ENCODE measurements around the gene CYTH3. TPM values are rescaled to one million over a fixed set of nuclear protein-coding genes. Genes with fewer than 3 reads are reported as not detected.

Gene CYTH3
- total RNA-seq, 1 experiment from 2014 or later, result 16.7 TPM

GRCh38 chr7:6315746-6316145, 43.3 kb upstream of the CYTH3 start (continued):
- no peak for TF ChIP-seq ZBTB33 (IDR thresholded peaks at IDR 0.05; ENCODE audit: extremely low read depth, insufficient replicate concordance, low read length)
- TF ChIP-seq EZH2phosphoT487 (IDR thresholded peaks at IDR 0.05; ENCODE audit: borderline replicate concordance), result no peak
- no peak for TF ChIP-seq SIN3A (IDR thresholded peaks at IDR 0.05; ENCODE audit: low read depth)

- H4K20me1 ChIP-seq (ENCODE audit: insufficient read depth), result no peaks in the 10 kb centered on the region
- no peaks in the 10 kb centered on the region for H3K79me2 ChIP-seq (ENCODE audit: insufficient read depth, low read length)
- no peak overlapping the region for H3K4me2 ChIP-seq (ENCODE audit: low read length)
- POLR2A ChIA-PET, result no interaction called here
- no peak overlapping the region for H3K9ac ChIP-seq (ENCODE audit: low read length)
- no TSS peak for BruUV-seq (replicated peaks)
- DNase-seq (ENCODE audit: low read depth, low spot score), result no peak
- H3K9me2 ChIP-seq (ENCODE audit: insufficient read depth), result no peaks in the 10 kb centered on the region
- no peak overlapping the region for H2AFZ ChIP-seq (ENCODE audit: low read depth, low read length, poor library complexity, severe bottlenecking)
- ATAC-seq, result no peak
- H3K4me3 ChIP-seq (replicated peaks in 1 of 2; ENCODE audit: low read depth in 1 of 2, low read length in 2 of 2), result no peak overlapping the region
- no peak overlapping the region for H3K27ac ChIP-seq (ENCODE audit: low read depth, low read length)
- peaks cover 9 to 27% of the 10 kb centered on the region in 2 experiments for H3K4me1 ChIP-seq (ENCODE audit: control insufficient read depth in 1 of 2, insufficient read depth in 2 of 2, low read length in 2 of 2)
- CTCF ChIA-PET, result no interaction called here
- no peaks in the 10 kb centered on the region for H3K36me3 ChIP-seq (ENCODE audit: control insufficient read depth in 1 of 2, insufficient read depth in 2 of 2, low read length in 2 of 2)
- RAD21 ChIA-PET (ENCODE audit: low non-redundant PET in 1 of 2, low total read pairs in 2 of 2, uncharacterized antibody in 2 of 2, unreplicated experiment in 2 of 2), result interaction anchor here in 1 of 2 experiments (0.7 kb wide), 1 partner anchor 144 kb away, joined by 4 read pairs; no protein-coding TSS in a partner anchor
- intact Hi-C loops (cut with micrococcal nuclease), result no loop called here
- no peaks in the 10 kb centered on the region for H3K9me3 ChIP-seq (ENCODE audit: control insufficient read depth in 1 of 2, insufficient read depth in 1 of 2, low read depth in 1 of 2, low read length in 2 of 2)
- H3K27me3 ChIP-seq (ENCODE audit: insufficient read depth, low read length), result no peaks in the 10 kb centered on the region
- TF ChIP-seq ELF1 (IDR thresholded peaks at IDR 0.05; ENCODE audit: borderline replicate concordance, low read depth) (no peak), CTCF (IDR thresholded peaks at IDR 0.05 in 2 of 3, conservative IDR thresholded peaks at IDR 0.05 in 1 of 3; ENCODE audit: borderline replicate concordance in 1 of 3, insufficient read depth in 1 of 3, low read depth in 2 of 3, low read length in 2 of 3) (no peak), MAX (IDR thresholded peaks at IDR 0.05) (no peak), EGR1 (IDR thresholded peaks at IDR 0.05; ENCODE audit: low read depth) (no peak), SRF (IDR thresholded peaks at IDR 0.05; ENCODE audit: low read depth) (no peak), ATF3 (IDR thresholded peaks at IDR 0.05) (no peak), REST (IDR thresholded peaks at IDR 0.05; ENCODE audit: low read depth) (no peak), ZNF274 (IDR thresholded peaks at IDR 0.05; ENCODE audit: low read depth, low read length) (no peak), ZFX (IDR thresholded peaks at IDR 0.05) (no peak), EZH2phosphoT487 (IDR thresholded peaks at IDR 0.05; ENCODE audit: borderline replicate concordance) (no peak), POLR2A (IDR thresholded peaks at IDR 0.05; ENCODE audit: borderline replicate concordance, extremely low read depth, insufficient read depth, insufficient read length) (no peak), POLR2AphosphoS5 (IDR thresholded peaks at IDR 0.05; ENCODE audit: low read depth, low read length) (no peak), SP1 (IDR thresholded peaks at IDR 0.05; ENCODE audit: low read depth) (no peak)
These were observed 38.0 kb upstream of the CYTH3 start for GRCh38 chr7:6310271-6310993.
